Nephron (organoid): ENCODE measurements around the gene SLC44A3.

Source experiments
- H3K27ac Mint-ChIP-seq, 3 experiments: 2 replicates each; pipeline ENCODE4 v1.8.0; 2020; ENCODE audit warnings: mixed read lengths in 3 of 3, mild to moderate bottlenecking in 2 of 3, moderate library complexity in 1 of 3
- H3K27me3 Mint-ChIP-seq: 2 replicates; pipeline ENCODE4 v1.8.0; 2021; ENCODE audit warnings: low read depth, mild to moderate bottlenecking, moderate library complexity, mixed read lengths
- H3K36me3 Mint-ChIP-seq: 2 replicates; pipeline ENCODE4 v1.8.0; 2020; ENCODE audit warnings: low read depth, mixed read lengths
- H3K4me1 Mint-ChIP-seq: 2 replicates; pipeline ENCODE4 v1.8.0; 2020; ENCODE audit warnings: mixed read lengths
- H3K4me3 Mint-ChIP-seq, 3 experiments: 2 replicates each; pipeline ENCODE4 v1.8.0; 2020; ENCODE audit warnings: mild to moderate bottlenecking in 3 of 3, mixed read lengths in 3 of 3, moderate library complexity in 2 of 3
- H3K9me3 Mint-ChIP-seq: 2 replicates; pipeline ENCODE4 v1.8.0; 2020; ENCODE audit warnings: mixed read lengths
- TF ChIP-seq, protein P1 (sequence below), 3 experiments: fragments of 200-600 bp; sonication (generic); IDR thresholded peaks; one replicate each; pipeline ENCODE4 v1.5.0; 2021; ENCODE audit warnings: antibody characterized with exemption in 3 of 3; ENCODE audit not compliant: unreplicated experiment in 3 of 3

The SLC44A3 gene

DNA sequence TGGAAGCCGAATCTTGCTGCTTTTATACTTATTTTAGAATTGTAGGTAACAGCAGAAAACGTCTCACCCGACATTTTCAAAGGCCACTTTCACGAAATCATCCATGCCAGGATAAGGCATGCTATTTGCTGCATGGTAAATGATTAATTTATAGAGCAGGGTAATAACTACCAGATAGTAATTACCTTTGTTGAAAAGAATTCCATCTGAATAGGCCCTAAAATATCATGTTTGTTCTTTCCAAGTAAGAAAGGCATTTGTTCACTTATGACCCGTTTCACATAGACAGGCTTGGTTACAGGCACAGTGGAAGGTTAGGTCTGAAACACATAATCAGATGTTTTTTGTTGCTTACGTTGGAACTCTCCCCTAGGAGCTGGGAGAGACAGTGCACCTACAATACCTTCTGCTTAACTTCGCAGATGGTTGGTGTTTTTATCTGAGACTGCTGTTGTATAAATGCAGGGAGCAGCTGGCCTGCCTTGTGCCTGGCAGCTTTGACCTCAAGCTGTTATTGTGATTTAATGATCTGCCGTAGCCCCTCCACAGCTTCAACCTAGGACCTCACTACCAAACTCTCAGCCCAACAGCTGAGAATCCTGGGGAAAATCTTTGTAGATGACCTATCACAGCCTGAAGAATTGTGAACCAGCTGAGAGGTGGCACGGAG, 1.6 kb downstream of the SLC44A3 start:
- TF ChIP-seq, protein P1, sequence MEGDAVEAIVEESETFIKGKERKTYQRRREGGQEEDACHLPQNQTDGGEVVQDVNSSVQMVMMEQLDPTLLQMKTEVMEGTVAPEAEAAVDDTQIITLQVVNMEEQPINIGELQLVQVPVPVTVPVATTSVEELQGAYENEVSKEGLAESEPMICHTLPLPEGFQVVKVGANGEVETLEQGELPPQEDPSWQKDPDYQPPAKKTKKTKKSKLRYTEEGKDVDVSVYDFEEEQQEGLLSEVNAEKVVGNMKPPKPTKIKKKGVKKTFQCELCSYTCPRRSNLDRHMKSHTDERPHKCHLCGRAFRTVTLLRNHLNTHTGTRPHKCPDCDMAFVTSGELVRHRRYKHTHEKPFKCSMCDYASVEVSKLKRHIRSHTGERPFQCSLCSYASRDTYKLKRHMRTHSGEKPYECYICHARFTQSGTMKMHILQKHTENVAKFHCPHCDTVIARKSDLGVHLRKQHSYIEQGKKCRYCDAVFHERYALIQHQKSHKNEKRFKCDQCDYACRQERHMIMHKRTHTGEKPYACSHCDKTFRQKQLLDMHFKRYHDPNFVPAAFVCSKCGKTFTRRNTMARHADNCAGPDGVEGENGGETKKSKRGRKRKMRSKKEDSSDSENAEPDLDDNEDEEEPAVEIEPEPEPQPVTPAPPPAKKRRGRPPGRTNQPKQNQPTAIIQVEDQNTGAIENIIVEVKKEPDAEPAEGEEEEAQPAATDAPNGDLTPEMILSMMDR (IDR thresholded peaks at IDR 0.05; ENCODE audit: unreplicated experiment in 3 of 3): no peak
- Mint-ChIP-seq H3K27ac (peak overlapping the region; percentile 86 to 93 (median 91)), H3K36me3 (peaks cover 15% of the 10 kb centered on the region), H3K4me3 (peak overlapping the region; percentile 78 to 88 (median 86)), H3K27me3 (peaks cover 13% of the 10 kb centered on the region), H3K4me1 (peaks cover 45% of the 10 kb centered on the region), H3K9me3 (peaks cover 8% of the 10 kb centered on the region)

DNA sequence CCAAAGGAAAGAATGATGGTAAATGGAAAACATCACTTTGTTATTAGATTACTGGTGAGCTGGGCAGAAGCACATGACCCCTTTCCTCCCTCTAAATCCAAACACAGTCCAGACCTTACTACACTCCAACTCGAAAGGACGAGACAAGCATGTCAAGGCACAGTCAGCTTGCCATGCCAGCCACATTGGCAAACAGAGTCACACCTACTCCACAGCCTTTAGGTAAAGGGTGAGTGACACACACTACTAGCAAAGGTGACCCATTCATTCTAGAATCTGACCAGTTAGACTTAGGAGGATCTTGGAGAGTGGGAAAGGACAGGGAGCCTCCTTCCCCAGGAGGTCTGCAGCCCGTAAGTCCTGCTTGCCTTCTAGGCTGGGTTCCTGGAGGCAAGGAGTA, 3.0 kb downstream of the SLC44A3 start:
- Mint-ChIP-seq H3K36me3 (peaks cover 18% of the 10 kb centered on the region), H3K4me3 (peak overlapping the region in 1 of 3 experiments; percentile 39), H3K4me1 (peaks cover 42% of the 10 kb centered on the region), H3K9me3 (peaks cover 2% of the 10 kb centered on the region), H3K27me3 (peaks cover 13% of the 10 kb centered on the region), H3K27ac (peak overlapping the region; percentile 74 to 93 (median 86))
- TF ChIP-seq, protein P1 (IDR thresholded peaks at IDR 0.05; ENCODE audit: unreplicated experiment in 3 of 3): no peak

DNA sequence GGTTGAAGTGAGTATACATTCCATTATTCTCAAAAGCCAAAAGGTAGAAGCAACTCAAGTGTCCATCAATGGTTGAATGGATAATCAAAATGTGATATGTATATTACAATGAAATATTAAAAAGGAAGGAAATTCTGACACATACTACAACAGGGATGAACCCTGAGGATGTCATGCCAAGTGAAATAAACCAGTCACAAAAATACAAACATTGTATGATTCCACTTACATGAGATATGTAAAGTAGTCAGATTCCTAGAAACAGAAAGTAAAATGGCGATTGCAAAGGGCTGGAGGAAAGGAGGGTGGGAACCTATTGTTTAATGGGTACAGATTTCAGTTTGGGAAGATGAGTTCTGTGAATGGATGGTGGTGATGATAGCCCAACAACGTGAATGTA, 5.8 kb downstream of the SLC44A3 start:
- peaks cover 23% of the 10 kb centered on the region for H3K36me3 Mint-ChIP-seq
- no peak overlapping the region for H3K4me3 Mint-ChIP-seq

DNA sequence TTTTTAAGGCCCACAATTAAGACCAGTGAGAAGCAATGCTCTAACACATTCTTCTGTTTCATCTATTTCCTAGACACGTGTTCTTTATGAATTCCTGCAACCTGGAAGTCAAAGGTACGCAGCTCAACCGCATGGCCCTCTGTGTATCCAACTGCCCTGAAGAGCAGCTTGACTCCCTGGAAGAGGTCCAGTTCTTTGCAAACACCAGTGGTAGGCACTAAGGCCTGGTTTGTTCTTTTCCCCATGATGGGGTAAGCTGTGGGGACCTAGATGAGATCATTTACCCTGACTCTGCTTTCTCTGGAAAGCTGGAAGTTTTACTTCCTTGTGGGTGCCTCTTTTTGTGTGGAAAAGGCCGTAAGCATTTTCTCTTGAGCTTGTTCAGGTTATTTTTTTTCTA, 7.3 kb downstream of the SLC44A3 start:
- H3K4me3 Mint-ChIP-seq: no peak overlapping the region
- H3K9me3 Mint-ChIP-seq: no peaks in the 10 kb centered on the region
- H3K27me3 Mint-ChIP-seq: peaks cover 5% of the 10 kb centered on the region
- H3K27ac Mint-ChIP-seq: no peak overlapping the region
- TF ChIP-seq, protein P1 (IDR thresholded peaks at IDR 0.05; ENCODE audit: unreplicated experiment in 3 of 3): no peak
- H3K36me3 Mint-ChIP-seq: peaks cover 23% of the 10 kb centered on the region
- peaks cover 13% of the 10 kb centered on the region for H3K4me1 Mint-ChIP-seq

More for the DNA sequence above, 5.8 kb downstream of the SLC44A3 start:
- Mint-ChIP-seq H3K27me3 (peaks cover 8% of the 10 kb centered on the region), H3K27ac (peak overlapping the region in 1 of 3 experiments; percentile 13), H3K4me1 (peaks cover 28% of the 10 kb centered on the region), H3K9me3 (no peaks in the 10 kb centered on the region)
- TF ChIP-seq, protein P1 (IDR thresholded peaks at IDR 0.05; ENCODE audit: unreplicated experiment in 3 of 3): no peak

DNA sequence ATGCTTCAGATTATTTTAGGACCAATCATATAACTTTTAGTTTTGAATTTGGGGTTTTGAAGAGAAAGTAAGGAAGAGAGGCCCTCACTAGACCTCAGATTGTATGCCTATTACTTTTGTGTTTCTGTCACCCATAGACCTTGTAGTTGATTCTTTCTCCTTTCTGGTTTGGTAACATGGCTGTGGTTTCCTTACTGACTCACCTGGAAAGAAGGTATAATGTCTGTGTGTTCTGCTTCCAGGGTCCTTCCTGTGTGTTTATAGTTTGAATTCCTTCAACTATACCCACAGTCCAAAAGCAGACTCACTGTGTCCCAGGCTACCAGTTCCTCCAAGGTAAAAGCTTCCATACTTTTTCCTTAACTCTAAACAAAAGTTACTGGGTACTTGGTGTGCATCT, 8.1 kb downstream of the SLC44A3 start:
- no peak overlapping the region for H3K27ac Mint-ChIP-seq
- TF ChIP-seq, protein P1 (IDR thresholded peaks at IDR 0.05; ENCODE audit: unreplicated experiment in 3 of 3): no peak
- no peaks in the 10 kb centered on the region for H3K9me3 Mint-ChIP-seq
- peaks cover 9% of the 10 kb centered on the region for H3K4me1 Mint-ChIP-seq
- H3K36me3 Mint-ChIP-seq: peaks cover 23% of the 10 kb centered on the region
- no peak overlapping the region for H3K4me3 Mint-ChIP-seq
- H3K27me3 Mint-ChIP-seq: peaks cover 5% of the 10 kb centered on the region

DNA sequence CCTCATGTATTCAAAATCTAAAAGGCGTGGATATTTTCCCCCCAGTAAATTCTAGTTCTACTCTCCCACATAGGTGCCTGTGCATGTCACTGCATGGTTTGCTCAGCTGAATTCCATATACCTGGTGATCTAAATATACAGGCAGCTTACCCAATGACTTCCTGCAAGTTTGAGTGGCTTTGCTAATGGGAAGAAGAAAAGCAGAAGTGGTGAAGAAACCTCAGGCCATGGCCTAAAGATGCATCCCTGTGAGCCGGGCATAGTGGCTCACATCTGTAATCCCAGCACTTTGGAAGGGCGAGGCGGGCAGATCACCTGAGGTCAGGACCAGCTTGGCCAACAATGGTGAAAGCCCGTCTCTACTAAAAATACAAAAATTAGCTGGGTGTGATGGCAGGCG, 11.5 kb downstream of the SLC44A3 start:
- Mint-ChIP-seq H3K36me3 (peaks cover 16% of the 10 kb centered on the region), H3K27ac (no peak overlapping the region), H3K27me3 (peaks cover 4% of the 10 kb centered on the region), H3K9me3 (no peaks in the 10 kb centered on the region), H3K4me1 (no peaks in the 10 kb centered on the region), H3K4me3 (no peak overlapping the region)
- TF ChIP-seq, protein P1 (IDR thresholded peaks at IDR 0.05; ENCODE audit: unreplicated experiment in 3 of 3): no peak
